DND-41 (cell line): ENCODE measurements around the gene TGM4.

Experiments used
- EZH2 ChIP-seq: IDR thresholded peaks from 3 replicates; pipeline ENCODE4 v1.6.1; 2012; ENCODE audit warnings: borderline replicate concordance, low read depth, mild to moderate bottlenecking, moderate library complexity, low read length, inconsistent platforms; ENCODE audit not compliant: severe bottlenecking
- TF ChIP-seq, protein P1 (sequence below): IDR thresholded peaks from 2 replicates; pipeline ENCODE4 v1.5.1; 2012; ENCODE audit warnings: borderline replicate concordance, low read length, moderate library complexity, mild to moderate bottlenecking; ENCODE audit not compliant: poor library complexity, severe bottlenecking; ENCODE audit errors: extremely low read depth

DNA sequence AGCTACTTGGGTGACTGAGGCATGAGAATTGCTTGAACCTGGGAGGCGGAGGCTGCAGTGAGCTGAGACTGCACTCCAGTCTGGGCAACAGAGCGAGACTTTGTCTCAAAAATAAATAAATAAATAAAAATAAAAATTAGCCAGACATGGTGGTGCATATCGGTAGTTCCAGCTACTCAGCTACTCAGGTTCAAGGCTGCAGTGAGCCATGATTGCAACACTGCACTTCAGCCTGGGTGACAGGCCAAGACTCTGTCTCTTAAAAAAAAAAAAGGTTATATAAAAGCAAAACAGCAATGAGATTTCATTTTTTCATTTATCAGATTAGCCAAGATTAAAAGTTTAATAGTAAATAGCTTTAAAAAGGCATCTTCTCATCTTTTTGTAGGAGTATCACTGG lies 2.9 kb downstream of the TGM4 start:
- no peak for TF ChIP-seq EZH2
- TF ChIP-seq, protein P1, sequence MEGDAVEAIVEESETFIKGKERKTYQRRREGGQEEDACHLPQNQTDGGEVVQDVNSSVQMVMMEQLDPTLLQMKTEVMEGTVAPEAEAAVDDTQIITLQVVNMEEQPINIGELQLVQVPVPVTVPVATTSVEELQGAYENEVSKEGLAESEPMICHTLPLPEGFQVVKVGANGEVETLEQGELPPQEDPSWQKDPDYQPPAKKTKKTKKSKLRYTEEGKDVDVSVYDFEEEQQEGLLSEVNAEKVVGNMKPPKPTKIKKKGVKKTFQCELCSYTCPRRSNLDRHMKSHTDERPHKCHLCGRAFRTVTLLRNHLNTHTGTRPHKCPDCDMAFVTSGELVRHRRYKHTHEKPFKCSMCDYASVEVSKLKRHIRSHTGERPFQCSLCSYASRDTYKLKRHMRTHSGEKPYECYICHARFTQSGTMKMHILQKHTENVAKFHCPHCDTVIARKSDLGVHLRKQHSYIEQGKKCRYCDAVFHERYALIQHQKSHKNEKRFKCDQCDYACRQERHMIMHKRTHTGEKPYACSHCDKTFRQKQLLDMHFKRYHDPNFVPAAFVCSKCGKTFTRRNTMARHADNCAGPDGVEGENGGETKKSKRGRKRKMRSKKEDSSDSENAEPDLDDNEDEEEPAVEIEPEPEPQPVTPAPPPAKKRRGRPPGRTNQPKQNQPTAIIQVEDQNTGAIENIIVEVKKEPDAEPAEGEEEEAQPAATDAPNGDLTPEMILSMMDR: no peak
